Measurements from ENCODE around the gene TNFRSF19.
A peak's percentile ranks its signal among the peaks of the same experiment; 100 is the strongest.

The TNFRSF19 gene

DNA sequence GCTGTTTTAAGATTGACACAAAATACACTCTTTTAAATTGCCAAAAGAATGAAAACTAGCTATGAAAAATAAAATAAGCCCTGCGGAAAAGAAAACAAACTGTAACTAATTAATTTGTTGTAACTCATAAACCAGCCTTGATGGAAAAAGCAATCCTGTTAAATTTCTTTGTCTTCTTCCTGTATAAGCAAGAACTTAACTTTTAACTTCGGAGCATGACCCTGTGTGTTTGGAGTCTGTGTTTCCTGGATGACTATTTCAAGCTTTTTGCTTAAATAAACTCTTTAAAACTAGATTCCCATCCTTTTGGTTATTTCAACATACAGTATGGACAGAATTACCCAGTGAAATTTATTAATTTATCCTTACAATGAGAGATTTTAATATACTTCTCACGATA is 122.6 kb downstream of the TNFRSF19 start:
- H3K4me2 ChIP-seq (ENCODE audit: insufficient read depth, low read length, poor library complexity, severe bottlenecking), result no peak overlapping the region
- peaks cover 0 to 8% of the 10 kb centered on the region in 2 donors for H3K4me1 ChIP-seq (ENCODE audit: control insufficient read depth in 2 of 2, insufficient read depth in 1 of 2, low read depth in 1 of 2, low read length in 2 of 2)
- H3K9me3 ChIP-seq (replicated peaks in 1 of 2; ENCODE audit: control insufficient read depth in 2 of 2, insufficient read depth in 1 of 2, low read depth in 1 of 2, low read length in 2 of 2), result no peaks in the 10 kb centered on the region
- H3K14ac ChIP-seq (ENCODE audit: low read length), result no peak overlapping the region
- no peak overlapping the region for H2BK5ac ChIP-seq (ENCODE audit: low read length)
- no CpG with 5 or more reads among the region's 3 CpGs for WGBS, 2 donors (ENCODE audit: extremely low coverage in 2 of 2, insufficient read length in 2 of 2, insufficient replicate concordance in 1 of 2)
- no peak overlapping the region for H3K23ac ChIP-seq (ENCODE audit: low read depth, low read length, poor library complexity)
- no peak overlapping the region for H3K9ac ChIP-seq (ENCODE audit: low read depth, low read length, poor library complexity)
- H2BK12ac ChIP-seq (ENCODE audit: low read length), result no peak overlapping the region
- no peak overlapping the region for H2BK15ac ChIP-seq (ENCODE audit: low read length)
- H3K4me3 ChIP-seq (ENCODE audit: low read length in 2 of 2), result no peak overlapping the region
- H3K27ac ChIP-seq (replicated peaks; ENCODE audit: low read length), result no peak overlapping the region
- H3K18ac ChIP-seq (ENCODE audit: low read length), result no peak overlapping the region
- H3K27me3 ChIP-seq (ENCODE audit: control insufficient read depth in 3 of 3, insufficient read depth in 3 of 3, low read depth in 1 of 3, low read length in 3 of 3), result no peaks in the 10 kb centered on the region
- H4K91ac ChIP-seq (ENCODE audit: low read depth, low read length, poor library complexity), result no peak overlapping the region
- no peaks in the 10 kb centered on the region for H3K36me3 ChIP-seq (replicated peaks in 1 of 2; ENCODE audit: control insufficient read depth in 2 of 2, insufficient read depth in 2 of 2, low read length in 2 of 2)
- no peak overlapping the region for H2BK120ac ChIP-seq (ENCODE audit: low read depth, low read length)
- H3K4ac ChIP-seq (ENCODE audit: low read length), result no peak overlapping the region
- H2AFZ ChIP-seq (ENCODE audit: low read length), result no peak overlapping the region
- no peak overlapping the region for H4K8ac ChIP-seq (ENCODE audit: low read depth, low read length)
- H3K79me1 ChIP-seq (ENCODE audit: low read depth, low read length), result no peaks in the 10 kb centered on the region
- DNase-seq (ENCODE audit: low spot score), result no peak
- no peak overlapping the region for H2AK5ac ChIP-seq (ENCODE audit: low read depth, low read length)

DNA sequence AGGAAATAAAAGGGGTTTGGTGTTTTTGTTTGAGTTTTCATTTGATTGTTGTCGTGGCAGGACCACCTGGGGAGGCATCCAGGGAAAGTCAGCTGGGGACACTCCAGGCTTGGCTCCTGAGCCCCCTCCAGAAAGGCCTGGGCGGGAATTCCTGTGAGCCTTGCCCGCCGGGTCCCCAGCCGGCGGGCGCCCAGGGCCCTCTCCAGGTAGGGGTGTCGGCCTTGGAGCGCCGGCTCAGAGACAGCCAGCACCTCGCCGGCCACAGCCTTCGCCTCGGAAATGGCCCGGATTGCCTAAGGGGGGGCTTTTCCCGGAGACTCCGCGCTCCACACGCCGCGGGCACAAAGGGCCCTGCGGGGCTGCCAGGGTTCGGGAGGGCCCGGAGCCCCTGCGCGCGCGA is 125.0 kb downstream of the TNFRSF19 start:
- no CpG with 5 or more reads among the region's 28 CpGs for WGBS, 2 donors (ENCODE audit: extremely low coverage in 2 of 2, insufficient read length in 2 of 2, insufficient replicate concordance in 1 of 2)
- Histone ChIP-seq H2AK5ac (ENCODE audit: low read depth, low read length) (peak overlapping the region; percentile 86), H3K23ac (ENCODE audit: low read depth, low read length, poor library complexity) (peak overlapping the region; percentile 10), H2BK5ac (ENCODE audit: low read length) (no peak overlapping the region), H3K27ac (replicated peaks; ENCODE audit: low read length) (no peak overlapping the region), H2AFZ (ENCODE audit: low read length) (no peak overlapping the region), H3K36me3 (replicated peaks in 1 of 2; ENCODE audit: control insufficient read depth in 2 of 2, insufficient read depth in 2 of 2, low read length in 2 of 2) (no peaks in the 10 kb centered on the region), H3K4ac (ENCODE audit: low read length) (no peak overlapping the region), H2BK15ac (ENCODE audit: low read length) (no peak overlapping the region), H3K18ac (ENCODE audit: low read length) (peak overlapping the region; percentile 76), H3K4me2 (ENCODE audit: insufficient read depth, low read length, poor library complexity, severe bottlenecking) (no peak overlapping the region), H3K79me1 (ENCODE audit: low read depth, low read length) (no peaks in the 10 kb centered on the region), H3K4me3 (ENCODE audit: low read length in 2 of 2) (no peak overlapping the region), H2BK120ac (ENCODE audit: low read depth, low read length) (peak overlapping the region; percentile 93), H3K27me3 (ENCODE audit: control insufficient read depth in 3 of 3, insufficient read depth in 3 of 3, low read depth in 1 of 3, low read length in 3 of 3) (no peaks in the 10 kb centered on the region), H2BK12ac (ENCODE audit: low read length) (no peak overlapping the region), H3K4me1 (ENCODE audit: control insufficient read depth in 2 of 2, insufficient read depth in 1 of 2, low read depth in 1 of 2, low read length in 2 of 2) (peaks cover 0 to 8% of the 10 kb centered on the region in 2 donors), H3K14ac (ENCODE audit: low read length) (no peak overlapping the region), H3K9ac (ENCODE audit: low read depth, low read length, poor library complexity) (no peak overlapping the region), H3K9me3 (replicated peaks in 1 of 2; ENCODE audit: control insufficient read depth in 2 of 2, insufficient read depth in 1 of 2, low read depth in 1 of 2, low read length in 2 of 2) (no peaks in the 10 kb centered on the region), H4K91ac (ENCODE audit: low read depth, low read length, poor library complexity) (no peak overlapping the region), H4K8ac (ENCODE audit: low read depth, low read length) (no peak overlapping the region)
- no peak for DNase-seq (ENCODE audit: low spot score)

DNA sequence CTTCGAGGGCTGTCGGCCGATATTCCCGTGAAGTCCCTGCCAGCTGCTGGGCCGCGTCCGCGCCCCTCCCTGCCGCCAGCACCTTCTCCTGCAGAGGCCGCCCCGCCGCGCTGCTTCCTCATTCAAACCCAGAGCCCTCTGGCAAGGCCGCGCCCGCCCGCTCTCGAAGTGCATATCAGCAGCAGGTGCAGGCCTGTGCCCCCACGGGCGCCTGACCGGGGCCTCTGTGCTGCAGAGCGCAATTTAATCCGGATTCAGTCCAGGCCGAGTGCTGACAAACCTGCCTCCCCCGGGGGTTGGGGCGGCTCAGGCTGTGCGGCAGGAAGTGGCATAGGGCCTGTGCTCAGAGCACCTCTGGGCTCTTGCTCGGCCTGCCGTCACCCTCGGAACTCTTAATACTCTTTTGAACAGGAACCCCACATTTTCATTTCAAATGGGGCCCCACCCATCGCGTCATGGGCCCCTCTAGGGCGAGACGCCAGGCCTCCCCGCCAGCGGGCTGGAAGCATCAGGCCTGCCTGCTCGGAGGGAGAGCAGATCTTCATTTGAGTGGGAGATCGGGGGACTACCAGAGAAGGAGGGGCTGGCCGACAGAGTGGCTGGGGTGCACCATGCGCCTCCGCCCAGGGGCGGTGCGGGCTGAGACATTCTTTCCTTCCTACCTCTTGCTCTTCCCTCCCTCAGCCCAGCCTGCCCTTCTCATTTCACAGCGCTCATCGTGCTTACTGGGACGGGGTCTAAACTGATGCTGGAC is 125.7 kb downstream of the TNFRSF19 start:
- WGBS, 2 donors (ENCODE audit: extremely low coverage in 2 of 2, insufficient read length in 2 of 2, insufficient replicate concordance in 1 of 2), result no CpG with 5 or more reads among the region's 46 CpGs
- H2BK15ac ChIP-seq (ENCODE audit: low read length), result peak overlapping the region; percentile 20

DNA sequence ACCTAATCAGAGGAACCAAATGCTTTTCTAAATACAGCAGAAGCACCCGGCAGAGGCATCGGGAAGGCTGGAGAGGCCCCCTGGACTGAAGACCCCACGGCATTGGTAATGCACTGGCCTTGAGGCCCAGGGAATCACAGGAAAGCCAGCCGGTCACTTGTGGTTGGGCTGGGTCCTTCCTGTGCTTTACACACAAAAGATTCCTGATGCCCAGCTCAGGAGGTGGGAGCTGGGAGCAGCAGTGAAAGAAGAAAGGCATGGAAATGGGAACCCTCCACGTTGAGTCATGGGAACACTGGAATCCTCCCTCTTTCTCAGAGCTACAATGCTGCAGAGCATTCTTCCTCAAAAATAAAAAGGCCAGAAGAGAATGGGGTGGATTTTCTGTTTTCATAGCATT is 126.4 kb downstream of the TNFRSF19 start:
- H3K9ac ChIP-seq (ENCODE audit: low read depth, low read length, poor library complexity), result no peak overlapping the region
- H2AK5ac ChIP-seq (ENCODE audit: low read depth, low read length), result peak overlapping the region; percentile 6
- no peaks in the 10 kb centered on the region for H3K36me3 ChIP-seq (replicated peaks in 1 of 2; ENCODE audit: control insufficient read depth in 2 of 2, insufficient read depth in 2 of 2, low read length in 2 of 2)
- no peak overlapping the region for H3K14ac ChIP-seq (ENCODE audit: low read length)
- H2BK12ac ChIP-seq (ENCODE audit: low read length), result no peak overlapping the region
- no peak overlapping the region for H3K4me2 ChIP-seq (ENCODE audit: insufficient read depth, low read length, poor library complexity, severe bottlenecking)
- no peak overlapping the region for H3K23ac ChIP-seq (ENCODE audit: low read depth, low read length, poor library complexity)
- peaks cover 0 to 8% of the 10 kb centered on the region in 2 donors for H3K4me1 ChIP-seq (ENCODE audit: control insufficient read depth in 2 of 2, insufficient read depth in 1 of 2, low read depth in 1 of 2, low read length in 2 of 2)
- H2BK120ac ChIP-seq (ENCODE audit: low read depth, low read length), result no peak overlapping the region
- H3K27me3 ChIP-seq (ENCODE audit: control insufficient read depth in 3 of 3, insufficient read depth in 3 of 3, low read depth in 1 of 3, low read length in 3 of 3), result no peaks in the 10 kb centered on the region
- H3K18ac ChIP-seq (ENCODE audit: low read length), result no peak overlapping the region
- H2AFZ ChIP-seq (ENCODE audit: low read length), result peak overlapping the region; percentile 87
- no peaks in the 10 kb centered on the region for H3K79me1 ChIP-seq (ENCODE audit: low read depth, low read length)
- H4K91ac ChIP-seq (ENCODE audit: low read depth, low read length, poor library complexity), result no peak overlapping the region
- no CpG with 5 or more reads among the region's 5 CpGs for WGBS, 2 donors (ENCODE audit: extremely low coverage in 2 of 2, insufficient read length in 2 of 2, insufficient replicate concordance in 1 of 2)
- H3K4me3 ChIP-seq (ENCODE audit: low read length in 2 of 2), result no peak overlapping the region
- H4K8ac ChIP-seq (ENCODE audit: low read depth, low read length), result no peak overlapping the region
- no peak overlapping the region for H3K27ac ChIP-seq (replicated peaks; ENCODE audit: low read length)
- no peaks in the 10 kb centered on the region for H3K9me3 ChIP-seq (replicated peaks in 1 of 2; ENCODE audit: control insufficient read depth in 2 of 2, insufficient read depth in 1 of 2, low read depth in 1 of 2, low read length in 2 of 2)
- no peak overlapping the region for H2BK5ac ChIP-seq (ENCODE audit: low read length)
- no peak overlapping the region for H3K4ac ChIP-seq (ENCODE audit: low read length)
- no peak overlapping the region for H2BK15ac ChIP-seq (ENCODE audit: low read length)
- no peak for DNase-seq (ENCODE audit: low spot score)

More for the DNA sequence above, 125.7 kb downstream of the TNFRSF19 start:
- Histone ChIP-seq H2AFZ (ENCODE audit: low read length) (peak overlapping the region; percentile 87), H2AK5ac (ENCODE audit: low read depth, low read length) (peak overlapping the region; percentile 86), H3K4me1 (ENCODE audit: control insufficient read depth in 2 of 2, insufficient read depth in 1 of 2, low read depth in 1 of 2, low read length in 2 of 2) (peaks cover 0 to 8% of the 10 kb centered on the region in 2 donors), H3K79me1 (ENCODE audit: low read depth, low read length) (no peaks in the 10 kb centered on the region), H3K27ac (replicated peaks; ENCODE audit: low read length) (no peak overlapping the region), H3K27me3 (ENCODE audit: control insufficient read depth in 3 of 3, insufficient read depth in 3 of 3, low read depth in 1 of 3, low read length in 3 of 3) (no peaks in the 10 kb centered on the region), H2BK5ac (ENCODE audit: low read length) (no peak overlapping the region), H4K91ac (ENCODE audit: low read depth, low read length, poor library complexity) (no peak overlapping the region), H3K4ac (ENCODE audit: low read length) (no peak overlapping the region), H3K23ac (ENCODE audit: low read depth, low read length, poor library complexity) (peak overlapping the region; percentile 10), H3K9ac (ENCODE audit: low read depth, low read length, poor library complexity) (peak overlapping the region; percentile 2), H3K4me2 (ENCODE audit: insufficient read depth, low read length, poor library complexity, severe bottlenecking) (no peak overlapping the region), H2BK12ac (ENCODE audit: low read length) (no peak overlapping the region), H3K14ac (ENCODE audit: low read length) (no peak overlapping the region), H3K36me3 (replicated peaks in 1 of 2; ENCODE audit: control insufficient read depth in 2 of 2, insufficient read depth in 2 of 2, low read length in 2 of 2) (no peaks in the 10 kb centered on the region), H4K8ac (ENCODE audit: low read depth, low read length) (no peak overlapping the region), H2BK120ac (ENCODE audit: low read depth, low read length) (peak overlapping the region; percentile 93), H3K9me3 (replicated peaks in 1 of 2; ENCODE audit: control insufficient read depth in 2 of 2, insufficient read depth in 1 of 2, low read depth in 1 of 2, low read length in 2 of 2) (no peaks in the 10 kb centered on the region), H3K18ac (ENCODE audit: low read length) (peak overlapping the region; percentile 77), H3K4me3 (ENCODE audit: low read length in 2 of 2) (no peak overlapping the region)
- DNase-seq (ENCODE audit: low spot score), result no peak

Measured in neuronal stem cell (in vitro differentiated cells).